NB4 (cell line): ENCODE data around the gene ITGAE.

Source experiments
- CTCF ChIP-seq: IDR thresholded peaks from one replicate; pipeline ENCODE4 v1.5.1; 2012; ENCODE audit warnings: low read depth, low read length
- MYC ChIP-seq: IDR thresholded peaks from 2 replicates; pipeline ENCODE4 v1.6.1; 2011; ENCODE audit warnings: low read depth, low read length
- POLR2A ChIP-seq: IDR thresholded peaks from 2 replicates; pipeline ENCODE4 v1.6.1; 2011; ENCODE audit warnings: mild to moderate bottlenecking; ENCODE audit not compliant: insufficient read length; ENCODE audit errors: extremely low read depth

GRCh38 chr17:3738562-3739295 lies 62.3 kb downstream of the ITGAE start:
- no peak for TF ChIP-seq POLR2A
- no peak for TF ChIP-seq CTCF
- TF ChIP-seq MYC = no peak
